ENCODE measurements around the gene SLC25A25.

DNA sequence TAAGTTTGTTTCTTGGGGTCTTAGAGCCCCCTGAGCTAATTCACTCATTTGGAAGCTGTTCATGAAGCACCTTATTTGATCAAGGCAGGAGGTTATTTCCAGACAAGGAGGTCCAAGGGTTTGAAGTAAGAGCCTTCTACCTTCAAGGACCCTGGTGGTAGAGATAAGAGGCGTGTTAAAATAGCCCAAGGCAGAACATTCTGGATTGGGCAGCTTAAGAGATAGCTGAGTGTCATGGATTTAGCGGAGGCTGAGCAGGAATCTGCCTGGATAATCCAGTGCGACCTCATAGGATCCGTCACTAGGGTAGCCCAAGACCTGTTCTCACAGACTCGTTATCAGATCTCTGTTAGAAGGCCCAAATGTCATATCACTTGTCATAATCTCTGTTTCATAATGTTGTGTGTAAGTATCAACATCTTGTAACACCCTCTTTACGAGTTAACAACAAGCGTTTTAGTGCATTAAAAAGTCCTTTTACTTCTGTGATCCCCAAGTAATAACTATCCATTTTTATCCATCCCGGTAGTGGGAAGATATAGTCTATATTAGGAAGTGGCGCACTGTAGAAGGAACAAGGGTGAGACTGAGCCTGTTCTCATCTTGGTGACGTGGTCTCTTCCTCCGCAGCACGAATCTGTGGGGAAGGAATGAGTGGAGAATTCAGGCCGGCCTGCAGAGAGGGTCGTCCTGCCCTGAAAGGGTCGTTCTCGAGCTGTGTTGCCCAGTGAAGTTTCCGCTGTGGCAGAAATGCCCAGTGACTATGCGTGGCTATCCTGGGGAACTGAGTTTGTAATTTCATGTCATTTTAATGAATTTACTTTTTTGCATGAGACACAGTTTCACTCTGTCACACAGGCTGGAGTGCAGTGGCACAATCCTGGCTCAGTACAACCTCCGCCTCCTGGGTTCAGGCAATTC, 28.8 kb downstream of the SLC25A25 start:
- TF ChIP-seq CTCF (IDR thresholded peaks at IDR 0.05), result no peak
- TF ChIP-seq, protein P1, sequence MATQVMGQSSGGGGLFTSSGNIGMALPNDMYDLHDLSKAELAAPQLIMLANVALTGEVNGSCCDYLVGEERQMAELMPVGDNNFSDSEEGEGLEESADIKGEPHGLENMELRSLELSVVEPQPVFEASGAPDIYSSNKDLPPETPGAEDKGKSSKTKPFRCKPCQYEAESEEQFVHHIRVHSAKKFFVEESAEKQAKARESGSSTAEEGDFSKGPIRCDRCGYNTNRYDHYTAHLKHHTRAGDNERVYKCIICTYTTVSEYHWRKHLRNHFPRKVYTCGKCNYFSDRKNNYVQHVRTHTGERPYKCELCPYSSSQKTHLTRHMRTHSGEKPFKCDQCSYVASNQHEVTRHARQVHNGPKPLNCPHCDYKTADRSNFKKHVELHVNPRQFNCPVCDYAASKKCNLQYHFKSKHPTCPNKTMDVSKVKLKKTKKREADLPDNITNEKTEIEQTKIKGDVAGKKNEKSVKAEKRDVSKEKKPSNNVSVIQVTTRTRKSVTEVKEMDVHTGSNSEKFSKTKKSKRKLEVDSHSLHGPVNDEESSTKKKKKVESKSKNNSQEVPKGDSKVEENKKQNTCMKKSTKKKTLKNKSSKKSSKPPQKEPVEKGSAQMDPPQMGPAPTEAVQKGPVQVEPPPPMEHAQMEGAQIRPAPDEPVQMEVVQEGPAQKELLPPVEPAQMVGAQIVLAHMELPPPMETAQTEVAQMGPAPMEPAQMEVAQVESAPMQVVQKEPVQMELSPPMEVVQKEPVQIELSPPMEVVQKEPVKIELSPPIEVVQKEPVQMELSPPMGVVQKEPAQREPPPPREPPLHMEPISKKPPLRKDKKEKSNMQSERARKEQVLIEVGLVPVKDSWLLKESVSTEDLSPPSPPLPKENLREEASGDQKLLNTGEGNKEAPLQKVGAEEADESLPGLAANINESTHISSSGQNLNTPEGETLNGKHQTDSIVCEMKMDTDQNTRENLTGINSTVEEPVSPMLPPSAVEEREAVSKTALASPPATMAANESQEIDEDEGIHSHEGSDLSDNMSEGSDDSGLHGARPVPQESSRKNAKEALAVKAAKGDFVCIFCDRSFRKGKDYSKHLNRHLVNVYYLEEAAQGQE (IDR thresholded peaks at IDR 0.05; ENCODE audit: insufficient read depth in 1 of 2, low read depth in 2 of 2, low read length in 1 of 2), result no peak
